NK-92 treated with Interleukin-12 subunit alpha and Interleukin-12 subunit beta, amount 100 ng/mL, for 24 hours (cell line): ENCODE results near the gene BEND4.

Experiments
- DNase-seq: peaks from one replicate; lab custom pipeline; 2025; lab: John Stamatoyannopoulos, UW

Gene BEND4

DNA sequence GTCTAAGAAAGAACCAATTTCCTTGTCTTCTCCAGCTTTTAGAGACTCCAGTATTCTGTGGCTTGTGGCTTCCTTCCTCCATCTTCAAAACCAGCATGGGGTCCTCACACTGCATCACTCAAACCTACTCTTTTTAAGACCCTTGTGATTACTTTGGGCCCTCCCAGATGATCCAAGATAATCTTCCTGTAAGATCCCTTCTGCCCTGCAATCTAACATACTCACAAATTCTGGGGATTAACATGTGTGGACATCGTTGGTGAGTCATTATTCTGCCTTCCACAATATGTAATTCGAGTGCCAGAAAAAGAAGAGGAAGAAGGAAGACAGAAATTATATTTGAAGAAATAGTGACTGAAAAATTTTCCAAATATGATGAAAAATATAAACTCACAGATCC, 47.9 kb downstream of the BEND4 start:
- no peak for DNase-seq

DNA sequence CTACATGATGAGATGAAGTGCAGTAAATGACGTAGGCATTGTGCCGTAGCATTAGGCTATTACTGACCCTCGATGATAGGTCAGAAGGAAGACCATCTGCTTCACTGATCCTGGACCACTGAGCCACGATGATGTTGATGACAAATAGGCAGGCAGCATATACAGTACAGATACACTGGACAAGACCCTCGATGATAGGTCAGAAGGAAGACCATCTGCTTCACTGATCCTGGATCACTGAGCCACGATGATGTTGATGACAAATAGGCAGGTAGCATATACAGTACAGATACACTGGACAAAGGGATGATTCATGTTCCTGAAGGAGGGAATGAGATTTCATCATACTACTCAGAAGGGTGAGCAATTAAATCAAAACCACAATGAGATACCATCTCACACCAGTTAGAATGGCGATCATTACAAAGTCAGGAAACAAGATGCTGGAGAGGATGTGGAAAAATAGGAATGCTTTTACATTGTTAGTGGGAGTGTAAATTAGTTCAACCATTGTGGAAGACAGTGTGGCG, 50.9 kb downstream of the BEND4 start:
- no peak for DNase-seq

DNA sequence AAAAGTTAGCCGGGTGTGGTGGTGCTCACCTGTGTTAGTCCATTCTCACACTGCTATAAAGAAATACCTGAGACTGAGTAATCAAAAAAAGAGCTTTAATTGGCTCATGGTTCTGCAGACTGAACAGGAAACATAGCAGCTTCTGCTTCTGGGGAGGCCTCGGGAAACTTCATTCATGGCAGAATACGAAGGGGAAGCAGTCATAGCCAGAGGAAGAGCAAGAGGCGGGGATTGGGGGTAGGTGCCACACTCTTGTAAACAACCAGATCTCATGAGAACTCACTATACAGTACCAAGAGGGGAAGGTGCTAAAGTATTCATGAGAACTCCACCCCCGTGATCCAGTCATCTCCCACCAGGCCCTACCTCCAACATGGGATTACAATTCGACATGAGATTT, 64.1 kb downstream of the BEND4 start:
- no peak for DNase-seq

DNA sequence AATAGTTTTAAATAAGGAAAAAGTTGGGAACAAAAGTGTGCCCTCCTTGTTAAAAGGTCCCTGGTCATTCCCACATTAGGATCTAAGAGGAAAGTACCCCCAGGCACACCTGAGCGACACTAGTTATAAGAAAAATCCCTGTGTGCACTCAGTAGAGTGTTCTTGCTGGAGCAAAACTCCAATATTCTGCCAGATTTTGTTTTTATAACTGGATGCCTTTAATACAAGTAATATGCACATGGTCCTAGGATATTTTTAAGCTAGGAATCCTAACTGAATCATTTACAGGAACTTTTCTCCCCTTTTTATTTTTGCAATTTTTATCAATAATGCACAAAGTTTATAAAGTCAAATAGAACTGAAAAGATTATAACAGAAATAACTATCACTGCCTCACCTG, 68.6 kb downstream of the BEND4 start:
- no peak for DNase-seq

DNA sequence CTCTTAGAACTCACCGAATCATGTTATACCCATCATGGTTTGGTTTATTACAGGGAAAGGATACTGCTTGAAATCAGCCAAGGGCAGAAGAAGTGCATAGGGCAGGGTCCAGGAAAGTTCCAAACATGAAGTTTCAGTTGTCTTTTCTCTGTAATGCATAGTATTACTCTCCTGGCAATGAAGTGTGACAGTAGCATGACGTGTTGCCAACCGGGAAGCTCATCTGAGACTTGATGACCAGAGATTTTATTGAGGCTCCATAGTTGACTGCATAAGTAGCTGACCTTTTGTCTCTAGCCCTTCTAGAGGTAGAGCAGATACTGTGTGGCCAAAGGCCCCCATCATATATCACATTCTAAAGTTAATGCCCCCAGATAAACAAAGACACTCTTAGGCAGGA, 72.1 kb downstream of the BEND4 start:
- no peak for DNase-seq

DNA sequence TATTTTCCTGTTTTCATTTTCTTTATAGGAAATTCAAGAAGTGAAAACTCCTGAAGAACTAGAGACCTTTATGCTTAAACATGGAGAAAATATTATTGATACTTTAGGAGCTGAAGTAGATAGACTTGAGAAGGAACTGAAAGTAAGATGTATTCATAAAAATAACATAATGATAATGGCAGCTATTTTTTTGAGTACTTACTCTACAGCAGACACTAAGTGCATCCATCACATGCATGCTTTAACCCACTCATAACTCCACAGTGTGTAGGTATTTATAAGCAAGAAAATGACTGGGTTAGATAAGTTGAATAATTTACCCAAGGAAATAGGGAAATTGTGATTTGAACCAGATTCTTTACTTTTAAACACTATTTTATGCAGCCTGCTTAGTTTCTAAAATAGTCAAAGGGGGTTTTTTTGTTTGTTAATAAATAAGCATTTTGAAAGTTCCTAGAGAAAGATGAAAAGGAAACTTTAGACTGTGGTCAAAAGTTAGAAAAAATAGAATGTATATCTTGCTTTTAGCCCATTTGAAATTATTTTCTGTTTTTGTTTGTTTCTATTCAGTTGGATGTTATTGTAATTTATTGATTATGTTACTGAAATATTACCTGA, 74.2 kb downstream of the BEND4 start:
- no peak for DNase-seq

DNA sequence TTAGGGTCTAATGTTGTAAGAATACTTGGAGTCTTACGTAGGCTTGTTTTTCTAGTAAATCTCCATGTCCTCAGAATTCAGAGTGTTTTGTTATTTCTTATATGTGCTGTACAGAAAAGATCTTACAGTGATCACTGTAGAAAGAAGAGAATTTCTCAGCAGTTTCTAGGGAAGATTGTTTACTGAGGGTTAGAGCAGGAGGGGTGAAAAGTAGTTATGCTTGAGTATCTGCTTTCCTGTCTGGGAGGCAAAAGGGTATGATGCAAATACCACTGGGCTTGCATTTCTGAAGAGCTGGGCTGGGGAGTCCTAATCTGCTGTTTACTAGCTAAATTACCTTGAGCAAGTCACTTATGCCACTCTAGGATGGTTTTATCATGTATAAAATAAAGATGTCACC, 78.2 kb downstream of the BEND4 start:
- DNase-seq: no peak

DNA sequence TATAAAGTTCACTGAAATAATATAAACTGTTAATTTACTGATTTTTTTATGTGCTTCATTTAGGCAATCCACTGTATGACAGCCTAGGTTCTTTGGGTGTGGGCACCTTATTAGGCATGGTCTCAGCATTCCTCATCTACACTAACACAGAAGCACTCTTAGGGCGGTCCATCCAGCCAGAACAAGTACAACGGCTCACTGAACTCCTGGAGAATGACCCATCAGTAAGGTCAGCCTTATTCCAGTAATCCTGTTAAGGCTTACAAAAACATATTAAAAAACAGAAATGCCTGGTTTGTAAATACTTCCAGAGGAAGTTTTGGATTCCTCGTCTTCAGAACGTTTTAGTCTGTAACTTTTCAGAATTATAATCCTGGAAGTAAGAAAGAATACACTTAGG, 82.0 kb downstream of the BEND4 start:
- no peak for DNase-seq

DNA sequence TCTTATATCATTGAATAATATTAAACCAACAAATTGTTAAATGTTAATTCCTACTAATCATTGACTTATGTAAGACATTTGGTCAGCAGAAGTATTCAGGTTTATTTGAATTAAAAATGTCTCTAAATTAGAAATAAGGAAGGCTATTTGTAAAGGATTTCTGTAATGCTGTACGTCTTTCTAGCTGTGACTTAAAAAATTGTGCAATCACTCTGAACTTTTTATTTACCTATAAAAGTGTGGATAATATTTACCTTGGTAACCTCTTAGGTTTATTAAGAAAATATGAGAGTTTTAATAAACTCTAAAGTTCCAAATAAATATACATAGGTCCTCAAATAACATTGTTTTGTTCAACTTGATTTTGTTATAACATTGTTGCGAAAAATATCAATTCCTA, 85.2 kb downstream of the BEND4 start:
- no peak for DNase-seq

DNA sequence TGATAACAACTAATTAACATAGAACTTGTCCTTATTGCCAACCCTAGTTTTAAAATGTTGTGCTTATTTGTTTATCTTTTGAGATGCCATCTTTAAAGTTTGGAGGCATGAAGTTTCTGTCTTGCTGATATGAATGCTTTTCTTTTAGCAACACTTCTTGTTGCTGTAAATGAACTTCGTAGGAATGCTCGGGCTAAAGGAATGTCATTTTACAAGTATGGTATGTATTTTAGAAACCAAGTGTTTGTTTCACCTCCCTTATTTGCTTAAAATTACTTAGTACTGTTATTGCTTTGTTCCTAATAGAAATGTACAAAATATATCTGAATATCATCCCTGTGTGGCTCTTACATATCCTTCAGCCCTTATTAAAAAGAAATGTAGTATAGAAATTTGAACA, 86.1 kb downstream of the BEND4 start:
- DNase-seq: no peak
